CD14-positive monocyte (primary cell): ENCODE data around the gene DSC2. TPM values are rescaled to one million over a fixed set of nuclear protein-coding genes. Genes with fewer than 3 reads are reported as not detected.

Experiments used
- DNase-seq, 3 donors: peaks; one replicate each; pipeline ENCODE4 v3.0.0-alpha.2; 2011 to 2022
- H2AFZ ChIP-seq: 2 replicates; pipeline ENCODE4 v1.6.0; 2012; ENCODE audit warnings: mild to moderate bottlenecking, low read depth, low read length, inconsistent platforms; ENCODE audit not compliant: insufficient read depth, poor library complexity, severe bottlenecking
- H3K27ac ChIP-seq, 2 donors: 1 replicate in 1 of 2; 2 replicates in 1 of 2; pipeline ENCODE4 v1.5.1; 2012 to 2013; ENCODE audit warnings: low read length in 2 of 2, control low read depth in 1 of 2, inconsistent platforms in 1 of 2, low read depth in 1 of 2, mild to moderate bottlenecking in 1 of 2
- H3K27me3 ChIP-seq, 2 donors: one replicate each; pipeline versions ENCODE4 v1.6.0 to v1.6.1; 2011 to 2013; ENCODE audit warnings: low read length in 2 of 2; ENCODE audit not compliant: control insufficient read depth in 2 of 2, insufficient read depth in 2 of 2
- H3K36me3 ChIP-seq, 2 donors: replicated peaks in 1 of 2; 1 replicate in 1 of 2; 2 replicates in 1 of 2; pipeline versions ENCODE4 v1.5.1 to v1.6.1; 2012 to 2013; ENCODE audit warnings: low read length in 2 of 2, control low read depth in 1 of 2, inconsistent platforms in 1 of 2, mild to moderate bottlenecking in 1 of 2; ENCODE audit not compliant: insufficient read depth in 2 of 2, control insufficient read depth in 1 of 2
- H3K4me1 ChIP-seq, 2 donors: 1 replicate in 1 of 2; 2 replicates in 1 of 2; pipeline versions ENCODE4 v1.5.1 to v1.6.1; 2012 to 2013; ENCODE audit warnings: low read length in 2 of 2, control low read depth in 1 of 2, inconsistent platforms in 1 of 2, mild to moderate bottlenecking in 1 of 2, moderate library complexity in 1 of 2; ENCODE audit not compliant: insufficient read depth in 2 of 2, control insufficient read depth in 1 of 2
- H3K4me2 ChIP-seq: replicated peaks from 2 replicates; pipeline ENCODE3; 2012; ENCODE audit warnings: low read length, moderate library complexity, mild to moderate bottlenecking; ENCODE audit not compliant: poor library complexity, severe bottlenecking; ENCODE audit errors: extremely low read depth
- H3K4me3 ChIP-seq, 3 experiments: fragments of 200-600 bp in 1 of 3; sonication (generic) in 1 of 3; replicated peaks in 1 of 3; 1 replicate in 2 of 3; 2 replicates in 1 of 3; pipeline ENCODE4 v1.5.1; 2011 to 2013; ENCODE audit warnings: low read length in 3 of 3, mild to moderate bottlenecking in 3 of 3, control low read depth in 2 of 3, low read depth in 2 of 3, inconsistent platforms in 1 of 3, moderate library complexity in 1 of 3
- H3K79me2 ChIP-seq: 2 replicates; pipeline ENCODE4 v1.6.0; 2012; ENCODE audit warnings: mild to moderate bottlenecking, control low read depth, inconsistent platforms, low read length, moderate library complexity; ENCODE audit not compliant: insufficient read depth
- H3K9ac ChIP-seq: 2 replicates; pipeline ENCODE4 v1.6.0; 2017; ENCODE audit warnings: low read length, mild to moderate bottlenecking; ENCODE audit not compliant: insufficient read depth, poor library complexity, severe bottlenecking
- H3K9me3 ChIP-seq, 2 donors: replicated peaks in 1 of 2; 1 replicate in 1 of 2; 2 replicates in 1 of 2; pipeline versions ENCODE4 v1.5.1 to v1.6.1; 2012 to 2013; ENCODE audit warnings: low read length in 2 of 2, control low read depth in 1 of 2; ENCODE audit not compliant: control insufficient read depth in 1 of 2, insufficient read depth in 1 of 2
- H4K20me1 ChIP-seq: 2 replicates; pipeline ENCODE4 v1.6.0; 2012; ENCODE audit warnings: mild to moderate bottlenecking, low read length, control low read depth, moderate library complexity; ENCODE audit not compliant: insufficient read depth
- H3K27ac Mint-ChIP-seq, 7 donors: one replicate each; pipeline ENCODE4 v1.8.0; 2020; ENCODE audit warnings: mild to moderate bottlenecking in 7 of 7, mixed read lengths in 7 of 7, moderate library complexity in 6 of 7, inconsistent platforms in 2 of 7
- H3K27me3 Mint-ChIP-seq, 3 donors: one replicate each; pipeline ENCODE4 v1.8.0; 2021 to 2022; ENCODE audit warnings: low read depth in 3 of 3, mild to moderate bottlenecking in 3 of 3, mixed read lengths in 3 of 3, moderate library complexity in 3 of 3, inconsistent platforms in 1 of 3
- H3K36me3 Mint-ChIP-seq, 2 donors: one replicate each; pipeline ENCODE4 v1.8.0; 2020; ENCODE audit warnings: mixed read lengths in 2 of 2, inconsistent platforms in 1 of 2, mild to moderate bottlenecking in 1 of 2
- H3K4me1 Mint-ChIP-seq: one replicate; pipeline ENCODE4 v1.8.0; 2020; ENCODE audit warnings: mild to moderate bottlenecking, mixed read lengths
- H3K4me3 Mint-ChIP-seq, 2 donors: one replicate each; pipeline ENCODE4 v1.8.0; 2020; ENCODE audit warnings: mild to moderate bottlenecking in 2 of 2, mixed read lengths in 2 of 2, moderate library complexity in 1 of 2
- H3K9me3 Mint-ChIP-seq, 7 donors: one replicate each; pipeline ENCODE4 v1.8.0; 2020 to 2022; ENCODE audit warnings: mixed read lengths in 7 of 7, mild to moderate bottlenecking in 6 of 7, moderate library complexity in 6 of 7, inconsistent platforms in 2 of 7
- CTCF ChIP-seq: fragments of 200-600 bp; IDR thresholded peaks from one replicate; pipeline ENCODE4 v1.8.0; 2022; ENCODE audit warnings: antibody characterized with exemption, mild to moderate bottlenecking
- WGBS: methylation state at CpG from one replicate; pipeline ENCODE4 v1.1.5; 2013; ENCODE audit warnings: missing lambda C conversion rate; ENCODE audit not compliant: insufficient coverage; 5-methylcytosine and 5-hydroxymethylcytosine counted together
- intact Hi-C, 2 donors: fragments of 100-400 bp; cut with micrococcal nuclease; formaldehyde crosslinking; loops; one replicate each; pipeline versions ENCODE4 v1.15.0 to v1.15.1; 2023
- polyA plus RNA-seq, 3 donors: library from polyadenylated mRNA; depleted of rRNA in 1 of 3; unstranded in 2 of 3; stranded (reverse) in 1 of 3; fragments of 300-500 nt in 2 of 3; fragments of >200 nt in 1 of 3; fragmentation: Illumina TruSeq in 2 of 3; gene quantifications; 1 replicate in 2 of 3; 2 replicates in 1 of 3; pipeline ENCODE4 v1.2.3, GENCODE V29; 2012 to 2021

The DSC2 gene
- polyA plus RNA-seq, 3 donors = 3.2 to 11.3 (median 3.3) TPM

DNA sequence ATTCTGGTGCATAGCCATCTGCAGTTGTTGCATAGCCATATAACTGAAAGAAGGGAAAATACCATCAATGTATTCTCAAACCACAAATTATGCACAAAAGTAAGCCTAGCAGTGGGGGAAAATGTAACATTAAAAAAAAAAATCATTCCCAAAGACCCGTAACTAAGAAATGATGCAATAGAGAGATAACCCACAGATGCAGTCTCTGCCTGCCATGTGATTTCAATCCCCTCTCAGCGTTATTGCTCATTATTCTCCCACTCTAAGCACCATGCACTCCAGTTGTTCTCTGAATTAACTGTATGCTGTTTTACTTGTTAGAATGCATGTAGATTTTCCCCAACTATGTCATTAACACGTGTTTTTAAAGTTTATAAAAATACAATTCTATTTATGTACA is 46.4 kb upstream of the DSC2 start:
- Mint-ChIP-seq H3K9me3 (peaks cover 0 to 6% (median 0%) of the 10 kb centered on the region in 7 donors), H3K27ac (no peak overlapping the region), H3K36me3 (no peaks in the 10 kb centered on the region), H3K4me3 (no peak overlapping the region), H3K27me3 (no peaks in the 10 kb centered on the region), H3K4me1 (peaks cover 3% of the 10 kb centered on the region)
- Histone ChIP-seq H3K36me3 (no peaks in the 10 kb centered on the region), H3K9ac (no peak overlapping the region), H3K4me1 (no peaks in the 10 kb centered on the region), H3K4me3 (no peak overlapping the region), H3K27ac (no peak overlapping the region), H4K20me1 (no peaks in the 10 kb centered on the region), H2AFZ (no peak overlapping the region), H3K79me2 (no peaks in the 10 kb centered on the region), H3K4me2 (no peak overlapping the region), H3K27me3 (no peaks in the 10 kb centered on the region), H3K9me3 (no peaks in the 10 kb centered on the region)
- DNase-seq = no peak
- intact Hi-C loops = no loop called here
- TF ChIP-seq CTCF = no peak
- WGBS = no CpG with 5 or more reads among the region's 3 CpGs

DNA sequence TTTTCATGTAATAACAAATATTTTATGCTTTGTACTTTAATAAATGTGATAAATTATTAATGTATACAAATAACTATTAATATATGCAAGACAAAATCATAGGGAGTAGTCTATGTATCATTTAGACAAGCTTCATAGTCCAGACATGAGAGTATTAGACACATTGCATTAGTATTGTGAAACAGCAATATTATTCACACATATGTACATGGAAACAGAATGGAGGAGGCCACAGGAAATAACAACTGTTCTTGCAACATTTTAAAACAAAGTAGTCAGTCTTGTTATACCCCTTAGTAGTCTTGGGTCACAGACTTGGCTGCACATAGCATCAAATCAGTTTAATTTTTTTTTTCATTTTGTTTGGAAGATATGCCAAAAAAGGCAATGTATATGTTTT is 44.6 kb upstream of the DSC2 start:
- H3K4me3 ChIP-seq = no peak overlapping the region
- H3K36me3 ChIP-seq = no peaks in the 10 kb centered on the region
- H3K9ac ChIP-seq = no peak overlapping the region
- no peak overlapping the region for H3K4me2 ChIP-seq
- no peak overlapping the region for H3K4me3 Mint-ChIP-seq
- no peaks in the 10 kb centered on the region for H3K4me1 ChIP-seq
- H3K79me2 ChIP-seq = no peaks in the 10 kb centered on the region
- H2AFZ ChIP-seq = no peak overlapping the region
- TF ChIP-seq CTCF = no peak
- peak; percentile 2 to 45 (median 16) for DNase-seq
- H4K20me1 ChIP-seq = no peaks in the 10 kb centered on the region
- no peak overlapping the region for H3K27ac ChIP-seq
- H3K27me3 Mint-ChIP-seq = no peaks in the 10 kb centered on the region
- no peak overlapping the region for H3K27ac Mint-ChIP-seq
- H3K9me3 ChIP-seq = no peaks in the 10 kb centered on the region
- intact Hi-C loops = no loop called here
- H3K36me3 Mint-ChIP-seq = no peaks in the 10 kb centered on the region
- H3K4me1 Mint-ChIP-seq = peaks cover 3% of the 10 kb centered on the region
- peaks cover 0 to 6% (median 0%) of the 10 kb centered on the region in 7 donors for H3K9me3 Mint-ChIP-seq
- no peaks in the 10 kb centered on the region for H3K27me3 ChIP-seq
